Activated T-helper 17 cell treated with anti-CD3 and anti-CD28 coated beads, Interleukin-2, amount 50 U/mL, for 72 hours (primary cell): ENCODE data around the gene ANKRD33B. TPM values are rescaled to one million over a fixed set of nuclear protein-coding genes. Genes with fewer than 3 reads are reported as not detected.

ENCODE experiments used
- ATAC-seq: fragments of 150-1000 bp; cut with Tn5 transposase; replicated peaks from 2 replicates; pipeline ENCODE4 v1.10.0; 2021; ENCODE audit warnings: mild to moderate bottlenecking, moderate library complexity
- H3K27ac Mint-ChIP-seq: one replicate; pipeline ENCODE4 v1.8.0; 2022; ENCODE audit warnings: mixed read lengths
- H3K27me3 Mint-ChIP-seq: one replicate; pipeline ENCODE4 v1.8.0; 2022; ENCODE audit warnings: mixed read lengths
- H3K36me3 Mint-ChIP-seq: one replicate; pipeline ENCODE4 v1.8.0; 2022; ENCODE audit warnings: low read depth, mild to moderate bottlenecking, mixed read lengths
- H3K4me1 Mint-ChIP-seq: one replicate; pipeline ENCODE4 v1.8.0; 2022; ENCODE audit warnings: mixed read lengths
- H3K4me3 Mint-ChIP-seq: one replicate; pipeline ENCODE4 v1.8.0; 2022; ENCODE audit warnings: mild to moderate bottlenecking, mixed read lengths
- H3K9me3 Mint-ChIP-seq: one replicate; pipeline ENCODE4 v1.8.0; 2022; ENCODE audit warnings: mixed read lengths
- total RNA-seq, 2 donors: library from RNA; stranded (reverse); gene quantifications; one replicate each; pipeline ENCODE4 v1.2.3, GENCODE V29; 2022

The ANKRD33B gene
- total RNA-seq, 2 donors from 2014 or later = 7.8 to 12.2 TPM

- peaks cover 8% of the 10 kb centered on the region for H3K4me1 Mint-ChIP-seq
- H3K36me3 Mint-ChIP-seq = peaks cover 4% of the 10 kb centered on the region
- H3K27me3 Mint-ChIP-seq = no peaks in the 10 kb centered on the region
- no peak overlapping the region for H3K4me3 Mint-ChIP-seq
- H3K27ac Mint-ChIP-seq = no peak overlapping the region
- no peak for ATAC-seq
- H3K9me3 Mint-ChIP-seq = no peaks in the 10 kb centered on the region
These were observed 131.3 kb downstream of the ANKRD33B start for GRCh38 chr5:10695055-10695649.

GRCh38 chr5:10695759-10696543 lies 132.1 kb downstream of the ANKRD33B start:
- H3K27ac Mint-ChIP-seq = peak overlapping the region; percentile 49
- H3K4me3 Mint-ChIP-seq = no peak overlapping the region
- peaks cover 10% of the 10 kb centered on the region for H3K4me1 Mint-ChIP-seq
- no peaks in the 10 kb centered on the region for H3K27me3 Mint-ChIP-seq
- peak; percentile 18 for ATAC-seq
- H3K36me3 Mint-ChIP-seq = peaks cover 4% of the 10 kb centered on the region
- H3K9me3 Mint-ChIP-seq = no peaks in the 10 kb centered on the region

- Mint-ChIP-seq H3K4me3 (no peak overlapping the region), H3K4me1 (peaks cover 14% of the 10 kb centered on the region), H3K27ac (peak overlapping the region; percentile 48), H3K36me3 (peaks cover 4% of the 10 kb centered on the region), H3K27me3 (no peaks in the 10 kb centered on the region), H3K9me3 (no peaks in the 10 kb centered on the region)
- ATAC-seq = no peak
These were observed 135.5 kb downstream of the ANKRD33B start for GRCh38 chr5:10699281-10699874.

- Mint-ChIP-seq H3K9me3 (no peaks in the 10 kb centered on the region), H3K36me3 (peaks cover 3% of the 10 kb centered on the region), H3K4me1 (peaks cover 19% of the 10 kb centered on the region), H3K4me3 (no peak overlapping the region), H3K27me3 (no peaks in the 10 kb centered on the region), H3K27ac (peak overlapping the region; percentile 48)
- no peak for ATAC-seq
These were observed 136.1 kb downstream of the ANKRD33B start for GRCh38 chr5:10699987-10700386.

- Mint-ChIP-seq H3K27ac (no peak overlapping the region), H3K27me3 (no peaks in the 10 kb centered on the region), H3K4me1 (peaks cover 24% of the 10 kb centered on the region), H3K36me3 (no peaks in the 10 kb centered on the region), H3K4me3 (no peak overlapping the region), H3K9me3 (no peaks in the 10 kb centered on the region)
- no peak for ATAC-seq
These were observed 136.6 kb downstream of the ANKRD33B start for GRCh38 chr5:10700516-10700915.

GRCh38 chr5:10701567-10702039 lies 137.7 kb downstream of the ANKRD33B start:
- no peak overlapping the region for H3K27ac Mint-ChIP-seq
- H3K36me3 Mint-ChIP-seq = no peaks in the 10 kb centered on the region
- ATAC-seq = no peak
- no peaks in the 10 kb centered on the region for H3K27me3 Mint-ChIP-seq
- no peak overlapping the region for H3K4me3 Mint-ChIP-seq
- H3K4me1 Mint-ChIP-seq = peaks cover 30% of the 10 kb centered on the region
- H3K9me3 Mint-ChIP-seq = no peaks in the 10 kb centered on the region

GRCh38 chr5:10702040-10702629 lies 138.3 kb downstream of the ANKRD33B start:
- Mint-ChIP-seq H3K36me3 (no peaks in the 10 kb centered on the region), H3K27me3 (no peaks in the 10 kb centered on the region), H3K4me1 (peaks cover 28% of the 10 kb centered on the region), H3K27ac (no peak overlapping the region), H3K9me3 (no peaks in the 10 kb centered on the region), H3K4me3 (no peak overlapping the region)
- ATAC-seq = no peak

GRCh38 chr5:10702911-10703491 lies 139.1 kb downstream of the ANKRD33B start:
- H3K4me3 Mint-ChIP-seq = no peak overlapping the region
- peaks cover 28% of the 10 kb centered on the region for H3K4me1 Mint-ChIP-seq
- H3K27me3 Mint-ChIP-seq = no peaks in the 10 kb centered on the region
- H3K27ac Mint-ChIP-seq = no peak overlapping the region
- ATAC-seq = no peak
- H3K36me3 Mint-ChIP-seq = no peaks in the 10 kb centered on the region
- no peaks in the 10 kb centered on the region for H3K9me3 Mint-ChIP-seq

GRCh38 chr5:10703676-10704075 lies 139.8 kb downstream of the ANKRD33B start:
- Mint-ChIP-seq H3K4me1 (peaks cover 34% of the 10 kb centered on the region), H3K4me3 (no peak overlapping the region), H3K27me3 (no peaks in the 10 kb centered on the region), H3K36me3 (no peaks in the 10 kb centered on the region), H3K27ac (no peak overlapping the region), H3K9me3 (no peaks in the 10 kb centered on the region)
- no peak for ATAC-seq

GRCh38 chr5:10704949-10705621 lies 141.2 kb downstream of the ANKRD33B start:
- peak overlapping the region; percentile 17 for H3K4me3 Mint-ChIP-seq
- H3K36me3 Mint-ChIP-seq = no peaks in the 10 kb centered on the region
- H3K4me1 Mint-ChIP-seq = peaks cover 30% of the 10 kb centered on the region
- peak overlapping the region; percentile 68 for H3K27ac Mint-ChIP-seq
- ATAC-seq = peak; percentile 70
- no peaks in the 10 kb centered on the region for H3K27me3 Mint-ChIP-seq
- no peaks in the 10 kb centered on the region for H3K9me3 Mint-ChIP-seq

GRCh38 chr5:10705747-10706146 lies 141.9 kb downstream of the ANKRD33B start:
- Mint-ChIP-seq H3K36me3 (no peaks in the 10 kb centered on the region), H3K27ac (peak overlapping the region; percentile 68), H3K9me3 (no peaks in the 10 kb centered on the region), H3K4me3 (no peak overlapping the region), H3K27me3 (no peaks in the 10 kb centered on the region), H3K4me1 (peaks cover 28% of the 10 kb centered on the region)
- ATAC-seq = no peak

GRCh38 chr5:10706326-10706725 lies 142.5 kb downstream of the ANKRD33B start:
- H3K27me3 Mint-ChIP-seq = no peaks in the 10 kb centered on the region
- ATAC-seq = no peak
- H3K36me3 Mint-ChIP-seq = peaks cover 1% of the 10 kb centered on the region
- peaks cover 28% of the 10 kb centered on the region for H3K4me1 Mint-ChIP-seq
- no peaks in the 10 kb centered on the region for H3K9me3 Mint-ChIP-seq
- H3K4me3 Mint-ChIP-seq = no peak overlapping the region
- no peak overlapping the region for H3K27ac Mint-ChIP-seq
